HepG2 (cell line): Measurements from ENCODE around the gene CCZ1B. TPM values are rescaled to one million over a fixed set of nuclear protein-coding genes. Genes with fewer than 3 reads are reported as not detected.
"Not testable (repeated sequence)": the region's sequence is repeated elsewhere in the genome, so short reads cannot be mapped to it uniquely, and the experiment has no call there.

Experiments used
- ATAC-seq: fragments of 200-7000 bp; cut with Tn5 transposase; 3 replicates; pipeline ENCODE4 v1.9.1; 2020; ENCODE audit warnings: mild to moderate bottlenecking, moderate library complexity
- BruUV-seq: library from RNA; stranded (reverse); fragments of 400-500 nt; replicated peaks from 2 replicates; lab custom pipeline; 2021; lab: Mats Ljungman, UMichigan
- CTCF ChIA-PET: fragments of 300-600 bp; formaldehyde crosslinking; extraction: SDS; loops from one replicate; lab custom pipeline; 2021; ENCODE audit warnings: low total read pairs, inconsistent platforms, low intra/inter-chr PET ratio; lab: Yijun Ruan, JAX
- POLR2A ChIA-PET: fragments of 350-600 bp; sonication (Branson Sonifier 250); formaldehyde crosslinking; loops from one replicate; lab custom pipeline; 2020; ENCODE audit warnings: antibody characterized with exemption, inconsistent platforms; lab: Yijun Ruan, JAX
- DNase-seq: peaks from one replicate; pipeline ENCODE4 v3.0.0-alpha.2; 2015; ENCODE audit warnings: low spot score
- FAIRE-seq: peaks from 3 replicates; lab custom pipeline; 2011; peaks lifted over from hg19 to GRCh38; lab: Jason Lieb, UNC
- H2AFZ ChIP-seq: one replicate; pipeline ENCODE4 v1.6.1; 2011; ENCODE audit warnings: low read length, inconsistent platforms
- H3K27ac ChIP-seq: fragments of 300-600 bp; 3 replicates; pipeline ENCODE4 v1.8.0; 2011; ENCODE audit warnings: mixed run types, mild to moderate bottlenecking, mixed read lengths, low read length, inconsistent platforms; ENCODE audit not compliant: insufficient read depth; ENCODE audit errors: extremely low read length
- H3K27me3 ChIP-seq, 2 experiments: fragments of 200-600 bp in 1 of 2; 2 replicates in 1 of 2; 3 replicates in 1 of 2; pipeline versions ENCODE4 v1.6.0 to v1.8.0; 2011; ENCODE audit warnings: low read length in 2 of 2, mild to moderate bottlenecking in 2 of 2, moderate library complexity in 2 of 2, inconsistent platforms in 1 of 2; ENCODE audit not compliant: insufficient read depth in 2 of 2, control insufficient read depth in 1 of 2
- H3K36me3 ChIP-seq, 2 experiments: fragments of 200-600 bp in 1 of 2; replicated peaks in 1 of 2; 2 replicates in 1 of 2; 3 replicates in 1 of 2; pipeline versions ENCODE4 v1.5.1 to v1.8.0; 2011; ENCODE audit warnings: low read length in 2 of 2, inconsistent platforms in 1 of 2; ENCODE audit not compliant: insufficient read depth in 2 of 2, control insufficient read depth in 1 of 2
- H3K4me1 ChIP-seq: 2 replicates; pipeline ENCODE4 v1.5.1; 2012; ENCODE audit warnings: low read length, inconsistent platforms; ENCODE audit not compliant: insufficient read depth
- H3K4me2 ChIP-seq: 2 replicates; pipeline ENCODE4 v1.6.0; 2011; ENCODE audit warnings: low read depth, low read length, inconsistent platforms
- H3K4me3 ChIP-seq, 3 experiments: fragments of 200-600 bp in 1 of 3; sonication (generic), shearing (Covaris generic) in 1 of 3; replicated peaks in 1 of 3; 2 replicates each; pipeline ENCODE4 v1.5.1; 2011 to 2016; ENCODE audit warnings: low read length in 3 of 3, inconsistent platforms in 2 of 3, low read depth in 2 of 3, mild to moderate bottlenecking in 2 of 3, control low read depth in 1 of 3, mixed read lengths in 1 of 3; ENCODE audit not compliant: insufficient read depth in 1 of 3
- H3K79me2 ChIP-seq: one replicate; pipeline ENCODE4 v1.6.1; 2011; ENCODE audit warnings: low read length, inconsistent platforms; ENCODE audit not compliant: insufficient read depth
- H3K9ac ChIP-seq: 2 replicates; pipeline ENCODE4 v1.6.0; 2011; ENCODE audit warnings: mild to moderate bottlenecking, low read depth, low read length, inconsistent platforms; ENCODE audit not compliant: insufficient read depth
- H3K9me3 ChIP-seq: 2 replicates; pipeline ENCODE4 v1.5.1; 2012; ENCODE audit warnings: mild to moderate bottlenecking, low read length
- H4K20me1 ChIP-seq: 2 replicates; pipeline ENCODE4 v1.6.0; 2011; ENCODE audit warnings: inconsistent platforms, mild to moderate bottlenecking, low read length, moderate library complexity; ENCODE audit not compliant: insufficient read depth
- whole genome bisulfite sequencing: methylation state at CpG from one replicate; pipeline ENCODE4 v1.1.6; 2017; ENCODE audit warnings: low lambda C conversion rate; 5-methylcytosine and 5-hydroxymethylcytosine counted together
- in situ Hi-C: cut with HindIII; loops from 2 replicates; pipeline ENCODE4 v1.10.0; 2017; ENCODE audit warnings: low pct_unique_long_range_greater_than_20kb; ENCODE audit not compliant: extremely low pct_ligation_motif_present
- intact Hi-C: fragments of 100-400 bp; cut with micrococcal nuclease; formaldehyde crosslinking; loops from one replicate; pipeline ENCODE4 v1.10.0; 2022; ENCODE audit not compliant: unreplicated experiment
- polyA plus RNA-seq, 8 experiments: library from polyadenylated mRNA; depleted of rRNA in 3 of 8; stranded (reverse) in 7 of 8; unstranded in 1 of 8; fragments of >200 nt; fragmentation: Illumina TruSeq in 4 of 8; extraction: Trizol in 4 of 8; gene quantifications; 2 replicates each; pipeline versions ENCODE4 v1.2.1 to v1.2.3, GENCODE V29; 2011 to 2016; ENCODE audit warnings: low read depth in 4 of 8, missing spikeins in 1 of 8, mixed read lengths in 1 of 8; ENCODE audit not compliant: insufficient read depth in 1 of 8
- total RNA-seq, 5 experiments: library from RNA; depleted of rRNA; stranded (reverse); fragments of >200 nt; fragmentation: Illumina TruSeq; extraction: Trizol; gene quantifications; 2 replicates each; pipeline ENCODE4 v1.2.3, GENCODE V29; 2016; ENCODE audit warnings: low read depth in 1 of 5

CCZ1B gene
- total and polyA plus RNA-seq, 2 of the 13 experiments (the other 11 are each of a cell fraction or from before 2014, with no cell fraction given): 24.4 to 50.0 TPM

DNA sequence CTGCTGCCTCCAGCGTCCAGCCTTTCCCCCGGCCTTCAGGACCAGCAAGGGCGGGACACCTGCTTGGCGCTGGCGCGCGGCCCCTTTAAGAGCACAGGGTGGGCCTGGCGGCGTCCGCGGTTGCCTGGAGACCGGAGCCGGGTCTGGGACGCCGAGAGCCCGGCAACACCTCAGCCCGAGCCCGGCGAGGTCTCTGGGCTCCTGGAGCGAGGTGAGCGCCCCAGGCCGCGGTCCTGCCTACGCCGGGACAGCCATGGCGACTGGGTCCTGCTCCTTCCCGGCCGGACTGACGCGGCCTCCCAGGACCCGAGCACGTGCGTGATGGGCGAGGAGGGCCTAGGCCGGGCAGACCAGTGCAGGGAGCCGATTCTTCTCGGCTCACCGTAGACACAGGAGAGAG, 72.1 kb downstream of the CCZ1B start, which contains the start of gene RSPH10B2:
RSPH10B2 (plus strand) TSS at position 140 of the 400 bp plus-strand sequence. CDS start 3,575 bp downstream, outside the sequence.
- H4K20me1 ChIP-seq, H3K27ac ChIP-seq, H3K4me3 ChIP-seq, H3K79me2 ChIP-seq, H2AFZ ChIP-seq, BruUV-seq, FAIRE-seq, intact Hi-C loops, H3K9ac ChIP-seq, CTCF ChIA-PET, DNase-seq, H3K4me1 ChIP-seq, H3K4me2 ChIP-seq, POLR2A ChIA-PET, H3K27me3 ChIP-seq, H3K36me3 ChIP-seq, in situ Hi-C loops, H3K9me3 ChIP-seq: not testable (repeated sequence)
- 93% methylated on average over 17 of the region's 38 CpGs for WGBS
- ATAC-seq: peak; percentile 55

GRCh38 chr7:6750173-6750572, 75.9 kb downstream of the CCZ1B start:
- H3K4me2 ChIP-seq, BruUV-seq, H3K79me2 ChIP-seq, H2AFZ ChIP-seq, H3K9ac ChIP-seq, ATAC-seq, in situ Hi-C loops, H3K9me3 ChIP-seq, H3K4me3 ChIP-seq, H3K4me1 ChIP-seq, DNase-seq, H3K27ac ChIP-seq, POLR2A ChIA-PET, intact Hi-C loops, CTCF ChIA-PET, H3K36me3 ChIP-seq, H3K27me3 ChIP-seq, H4K20me1 ChIP-seq, FAIRE-seq: not testable (repeated sequence)
- 92% methylated on average over 6 of the region's 6 CpGs for WGBS

DNA sequence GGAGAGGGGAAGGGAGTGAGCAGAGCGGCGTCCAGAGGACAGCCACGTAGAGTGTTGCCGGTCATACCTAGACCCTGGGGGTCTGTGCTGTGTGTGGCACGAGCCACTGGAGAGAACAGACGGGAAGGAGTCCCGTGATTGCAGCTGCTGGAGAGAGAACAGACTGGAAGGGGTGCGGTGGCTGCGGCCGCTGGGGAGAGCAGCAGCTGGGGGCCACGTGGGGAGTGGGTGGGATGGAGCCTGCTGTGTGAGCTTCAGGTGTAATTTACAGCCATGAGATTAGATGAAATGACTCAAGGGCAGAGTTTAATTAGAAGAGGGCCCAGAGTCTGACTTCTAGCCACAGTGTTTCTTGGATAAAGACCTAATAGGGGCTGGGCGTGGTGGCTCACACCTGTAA, 76.7 kb downstream of the CCZ1B start:
- H3K9me3 ChIP-seq, in situ Hi-C loops, H3K27me3 ChIP-seq, BruUV-seq, H2AFZ ChIP-seq, DNase-seq, CTCF ChIA-PET, H3K4me2 ChIP-seq, H3K79me2 ChIP-seq, H3K4me1 ChIP-seq, H3K4me3 ChIP-seq, H3K9ac ChIP-seq, H3K36me3 ChIP-seq, POLR2A ChIA-PET, ATAC-seq, intact Hi-C loops, H4K20me1 ChIP-seq, FAIRE-seq, H3K27ac ChIP-seq: not testable (repeated sequence)
- WGBS: 95% methylated on average over 8 of the region's 12 CpGs

Other genes starting within 250 kb of the CCZ1B start
- gene ZDHHC4, start 248.8 kb downstream of the CCZ1B start, total RNA-seq (2016; rRNA removed; fragmentation: Illumina TruSeq; extraction: Trizol): 65.4 and 83.2 TPM in 2 replicates
- gene ZDHHC4, start 248.8 kb downstream of the CCZ1B start, polyA plus RNA-seq (2011; rRNA removed): 164 and 188 TPM in 2 replicates
- gene INTS15, start 236.3 kb downstream of the CCZ1B start, total RNA-seq (2016; rRNA removed; fragmentation: Illumina TruSeq; extraction: Trizol): 8.7 and 16.3 TPM in 2 replicates
- 23.3 and 25.7 TPM in 2 replicates for gene INTS15, start 236.3 kb downstream of the CCZ1B start, polyA plus RNA-seq (2011; rRNA removed)
- gene ZNF853, start 210.7 kb downstream of the CCZ1B start, total RNA-seq (2016; rRNA removed; fragmentation: Illumina TruSeq; extraction: Trizol): 2.1 and 2.5 TPM in 2 replicates
- 6.2 and 10.8 TPM in 2 replicates for gene ZNF853, start 210.7 kb downstream of the CCZ1B start, polyA plus RNA-seq (2011; rRNA removed)
- 5.3 and 9.9 TPM in 2 replicates for gene ZNF316, start 189.0 kb downstream of the CCZ1B start, total RNA-seq (2016; rRNA removed; fragmentation: Illumina TruSeq; extraction: Trizol)
- 4.3 and 5.6 TPM in 2 replicates for gene ZNF316, start 189.0 kb downstream of the CCZ1B start, polyA plus RNA-seq (2011; rRNA removed)
- gene ZNF12, start 119.3 kb downstream of the CCZ1B start, total RNA-seq (2016; rRNA removed; fragmentation: Illumina TruSeq; extraction: Trizol): 22.8 and 28.1 TPM in 2 replicates
- gene ZNF12, start 119.3 kb downstream of the CCZ1B start, polyA plus RNA-seq (2011; rRNA removed): 17.5 and 21.4 TPM in 2 replicates
- gene RSPH10B2, start 72.2 kb downstream of the CCZ1B start, total RNA-seq (2016; rRNA removed; fragmentation: Illumina TruSeq; extraction: Trizol): 0.31 TPM in 1 of 2 replicates, not detected in the other
- not detected in 2 replicates for gene RSPH10B2, start 72.2 kb downstream of the CCZ1B start, polyA plus RNA-seq (2011; rRNA removed)